Ammon's horn (tissue), 1 donor: ENCODE data around the gene TMA7B.

Source experiments
- DNase-seq: peaks from one replicate; pipeline ENCODE4 v3.0.0-alpha.2; 2016; ENCODE audit warnings: low spot score

Gene TMA7B

DNA sequence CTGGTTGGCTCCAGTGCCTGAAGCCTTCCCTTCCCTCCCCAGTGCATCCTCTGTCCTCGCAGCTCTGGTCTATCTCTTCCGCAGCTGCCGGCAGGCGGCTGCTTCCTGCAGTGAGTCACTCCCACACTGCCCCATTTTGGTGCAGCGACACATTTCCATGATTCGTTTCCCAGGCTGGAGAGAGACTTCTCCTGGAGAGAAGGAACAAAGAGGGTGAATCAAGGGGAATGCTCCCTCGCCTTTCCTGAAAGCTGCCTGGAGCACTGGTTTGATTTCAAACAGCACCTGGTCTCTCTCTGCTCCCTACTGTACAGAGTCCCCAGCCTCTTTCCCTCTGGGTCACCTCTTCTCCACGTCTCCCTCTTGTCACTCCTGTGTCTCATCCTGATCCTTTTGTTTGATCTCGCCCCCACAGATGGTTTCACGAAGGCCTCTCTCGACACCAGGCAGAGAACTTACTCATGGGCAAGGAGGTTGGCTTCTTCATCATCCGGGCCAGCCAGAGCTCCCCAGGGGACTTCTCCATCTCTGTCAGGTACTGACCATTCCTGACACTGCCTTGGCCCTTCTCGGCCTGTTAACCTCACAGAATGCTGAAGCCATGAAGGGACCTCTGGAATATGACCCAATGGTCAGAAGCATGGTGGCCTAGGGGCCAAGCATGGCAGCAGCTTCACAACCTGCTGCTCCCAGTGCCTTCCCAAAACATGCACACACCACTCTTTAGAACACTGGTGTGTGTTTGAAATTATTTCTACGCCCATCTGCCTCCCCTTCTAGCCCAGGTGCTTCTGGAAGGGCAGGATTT lies at the start of gene TMA7B:
TSS of gene TMA7B (plus strand) at position 758 of the 808 bp plus-strand sequence. CDS start 3,978 bp downstream, outside the sequence.
- peak; percentile 48 for DNase-seq

DNA sequence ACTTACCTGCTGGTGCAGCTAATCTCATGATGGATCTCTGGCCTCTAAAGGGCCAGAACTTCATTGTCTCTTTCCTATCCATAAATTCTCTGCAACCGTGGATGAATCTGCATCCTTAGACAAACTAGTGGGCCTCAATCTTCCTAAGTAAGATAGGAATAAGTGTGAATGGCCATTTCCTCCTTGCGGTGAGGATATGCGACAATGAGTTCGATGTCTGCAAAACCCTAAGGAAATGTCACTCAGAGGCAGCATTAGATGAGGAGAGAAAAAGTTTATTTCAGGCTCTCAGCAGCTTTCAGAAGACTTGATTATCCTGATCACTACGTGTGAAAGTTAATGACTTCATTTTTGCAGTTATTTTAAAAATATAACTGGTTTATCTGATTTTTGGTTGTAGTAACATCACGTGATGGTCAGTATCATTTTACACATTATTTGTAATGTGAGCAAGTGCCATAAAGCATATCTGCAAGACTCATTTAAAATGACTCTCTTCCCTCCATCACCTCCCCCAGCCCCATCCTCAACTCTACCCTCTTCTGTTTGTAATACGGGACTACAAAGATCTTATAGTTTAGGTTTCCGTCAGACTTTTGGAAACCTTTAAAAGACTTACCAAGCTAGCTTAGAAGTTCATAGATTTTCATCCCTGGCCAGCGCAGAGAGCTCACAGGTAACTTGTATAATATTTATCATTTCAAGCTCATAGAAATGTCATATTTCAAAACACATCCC lies 49.2 kb upstream of the TMA7B start:
- DNase-seq = no peak

DNA sequence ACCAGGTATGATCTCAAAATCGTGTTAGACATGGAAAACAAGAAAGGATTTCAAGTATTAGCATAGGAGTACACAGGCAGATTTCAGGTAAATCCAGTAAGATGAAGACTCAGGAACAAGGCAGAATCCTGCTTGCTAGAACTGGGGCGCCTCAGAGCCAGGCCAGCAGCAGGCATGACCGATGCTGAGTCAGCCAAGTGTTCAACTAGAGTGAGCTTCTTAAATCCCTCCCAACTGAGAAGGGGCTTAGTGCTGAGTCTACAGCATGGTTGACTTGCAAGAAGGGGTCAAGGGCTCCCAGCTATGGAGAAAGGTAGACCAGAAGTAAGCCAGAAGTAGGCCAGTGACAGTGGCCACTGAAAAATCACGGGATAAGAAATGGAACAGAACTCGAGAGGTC lies 46.9 kb upstream of the TMA7B start:
- DNase-seq = no peak

DNA sequence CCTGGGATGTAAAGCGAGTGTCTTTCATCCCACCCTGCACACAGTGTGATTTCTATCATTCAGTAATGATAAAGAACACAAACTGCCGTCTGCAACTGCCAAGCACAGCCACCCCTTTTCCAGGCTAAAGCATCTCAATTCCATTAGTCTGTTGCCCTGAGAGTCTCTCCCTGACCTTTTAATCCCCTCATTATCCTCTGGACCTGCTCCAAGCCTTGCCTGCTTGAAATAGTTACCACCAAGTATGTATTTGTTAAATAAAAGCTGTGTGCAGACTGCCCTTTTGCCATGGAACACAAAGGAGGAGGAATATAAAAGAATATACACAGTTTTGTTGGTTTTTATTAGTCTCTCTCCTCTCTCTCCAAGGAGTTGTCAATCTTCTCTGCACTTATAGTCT lies 46.3 kb upstream of the TMA7B start:
- no peak for DNase-seq

DNA sequence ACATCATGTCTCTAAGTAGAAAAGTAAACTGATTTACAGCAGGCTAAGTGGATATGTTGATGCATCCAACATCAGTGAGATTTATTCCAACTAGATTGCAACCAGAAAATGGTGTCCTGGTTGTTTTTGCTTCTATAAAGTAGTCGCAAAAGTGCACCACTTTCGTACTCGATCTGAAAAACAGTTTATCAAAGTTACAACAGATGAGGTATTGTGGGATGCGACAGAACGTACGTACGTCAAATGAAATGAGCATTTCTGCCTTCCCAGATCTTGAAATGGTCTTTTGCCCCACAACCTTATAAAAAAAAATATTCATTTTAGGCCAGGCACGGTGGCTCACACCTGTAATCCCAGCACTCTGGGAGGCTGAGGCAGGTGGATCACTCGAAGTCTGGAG lies 45.6 kb upstream of the TMA7B start:
- no peak for DNase-seq

DNA sequence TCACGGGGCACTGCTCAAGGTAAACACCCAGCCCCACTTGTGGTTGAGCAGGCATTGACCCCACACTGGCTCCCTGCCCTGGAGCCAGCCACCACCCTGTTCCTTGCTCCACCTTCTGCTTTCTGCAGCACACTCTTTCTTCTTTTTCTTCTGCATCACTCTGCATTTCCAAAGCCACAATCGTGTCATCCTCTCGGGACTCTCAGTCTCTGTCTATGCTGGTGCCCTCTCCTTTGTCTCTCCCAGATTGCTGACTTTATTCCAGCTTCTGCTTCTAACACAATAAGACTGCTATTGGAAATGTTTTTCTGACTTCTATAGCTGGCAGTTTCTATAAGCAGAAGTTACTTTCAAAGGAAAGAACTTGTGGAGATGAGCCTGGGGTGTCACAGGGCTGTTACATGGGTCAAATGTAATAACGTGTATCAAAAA lies 44.9 kb upstream of the TMA7B start:
- no peak for DNase-seq

DNA sequence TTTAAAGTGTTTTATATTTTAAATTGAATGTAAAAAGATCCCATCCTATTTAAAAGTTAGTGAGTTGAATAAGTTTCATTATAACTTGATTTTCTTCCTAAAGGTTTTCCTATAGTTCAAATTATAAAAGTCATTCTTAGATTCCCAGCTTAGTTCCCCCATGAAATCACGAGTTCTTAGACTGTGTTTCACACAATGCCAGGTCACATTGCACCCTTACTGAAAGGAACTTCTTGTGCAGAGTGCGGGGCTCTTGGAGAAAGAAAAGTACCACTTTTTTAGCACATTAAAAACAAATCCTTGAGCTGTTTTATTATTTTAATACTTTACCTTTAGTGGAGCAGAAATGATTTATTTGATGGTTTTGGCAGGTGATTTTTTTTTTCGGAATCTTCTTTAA lies 43.7 kb upstream of the TMA7B start:
- DNase-seq = no peak

DNA sequence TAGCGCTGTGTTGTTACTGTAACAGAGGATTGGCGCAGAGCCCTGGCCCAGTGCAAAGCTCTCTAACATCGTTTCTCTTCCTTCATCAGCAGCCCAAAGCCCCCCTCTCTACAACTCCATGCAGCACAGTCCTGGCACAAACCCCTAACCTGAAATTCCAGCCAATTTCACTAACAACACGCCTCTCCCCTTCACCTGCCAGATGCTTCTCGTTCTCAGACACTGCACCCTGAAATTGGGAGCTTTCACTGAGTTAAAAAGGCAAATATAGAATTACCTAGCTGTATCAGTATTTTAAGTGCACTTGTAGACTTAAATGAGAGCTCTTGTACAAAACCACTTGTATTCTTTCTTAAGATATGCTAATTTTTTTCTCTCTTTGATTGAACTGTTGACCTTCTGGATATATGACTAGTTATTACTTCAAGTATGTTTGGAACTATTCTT lies 43.0 kb upstream of the TMA7B start:
- no peak for DNase-seq

DNA sequence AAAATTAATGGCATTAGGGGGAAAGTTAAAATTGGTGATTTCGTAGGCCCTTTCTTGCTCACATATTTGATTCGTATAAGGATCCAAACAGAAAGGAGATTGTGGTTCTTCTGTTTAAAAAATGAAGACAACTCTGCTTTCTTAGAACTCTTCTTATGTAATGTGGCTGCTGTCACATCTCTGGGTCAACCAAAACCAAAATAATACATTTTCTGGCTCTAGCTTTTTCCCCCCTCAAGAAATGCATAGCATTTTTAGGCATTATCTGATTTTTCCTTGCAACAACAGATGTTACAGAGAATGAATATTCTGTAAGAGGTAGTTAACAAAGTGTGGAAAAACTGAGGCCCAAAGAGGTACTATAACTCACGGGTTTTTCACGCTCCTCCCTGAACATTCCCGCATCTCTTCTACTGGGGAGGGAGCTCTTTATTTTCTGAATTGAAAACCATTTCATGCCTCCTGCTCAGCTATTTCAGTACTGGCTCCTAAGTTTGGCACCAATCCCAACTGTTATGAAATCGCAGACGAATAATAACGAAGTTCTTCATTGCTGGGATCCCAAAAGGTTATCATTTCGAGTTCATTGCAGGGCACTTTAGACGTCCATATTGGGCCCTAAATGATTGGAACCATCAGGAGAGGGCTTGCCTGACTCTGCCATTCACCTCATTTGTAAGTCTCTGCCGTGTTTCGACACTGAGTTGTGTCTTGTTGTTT lies 42.3 kb upstream of the TMA7B start:
- no peak for DNase-seq

DNA sequence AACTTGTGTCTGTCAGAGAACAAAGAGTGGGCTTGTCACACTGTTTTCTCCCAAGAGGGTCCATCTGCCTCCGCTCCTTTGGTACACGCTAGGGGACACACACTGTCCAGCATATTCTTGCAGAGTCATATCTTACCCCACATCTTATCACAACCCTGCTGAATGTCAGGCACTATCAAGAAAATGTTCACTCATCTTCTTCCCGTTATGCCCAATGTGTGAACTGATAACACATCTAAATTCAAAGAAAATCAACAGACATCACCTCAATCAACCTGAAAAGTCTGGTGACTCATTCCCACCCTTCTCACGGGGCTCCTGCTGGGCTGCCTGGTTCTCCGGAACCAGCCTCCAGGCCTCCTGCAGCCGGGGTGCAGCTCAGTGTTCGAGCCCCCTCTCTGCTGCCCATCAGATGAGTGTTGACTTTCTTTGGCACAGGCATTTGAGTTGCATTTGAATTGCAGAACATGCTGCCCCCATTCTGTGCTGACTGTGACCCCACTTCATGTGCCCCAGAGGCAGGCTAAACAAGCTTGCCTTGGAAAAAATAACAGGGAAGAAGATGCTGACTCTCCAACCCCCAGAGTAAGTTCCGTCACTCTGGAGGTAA lies 40.0 kb upstream of the TMA7B start:
- DNase-seq = no peak

DNA sequence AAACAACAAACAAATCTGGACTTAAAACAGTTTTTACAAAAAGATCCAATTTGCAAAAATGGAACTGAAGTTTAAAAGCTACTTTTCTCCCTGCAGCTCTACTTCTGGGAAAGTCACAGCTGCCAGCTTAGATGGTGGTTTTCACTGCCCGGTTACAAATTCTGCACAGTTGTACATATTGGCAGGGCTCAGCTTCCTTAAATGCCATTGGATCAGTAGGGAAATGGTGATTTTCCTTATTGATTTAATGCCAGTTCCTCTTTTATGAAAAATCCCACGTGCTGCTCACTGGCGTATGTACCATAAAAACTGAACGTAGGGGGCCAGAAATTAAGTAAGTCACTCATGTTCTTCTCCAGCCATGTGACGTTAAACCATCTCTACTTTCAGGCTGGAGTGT lies 36.5 kb upstream of the TMA7B start:
- no peak for DNase-seq

DNA sequence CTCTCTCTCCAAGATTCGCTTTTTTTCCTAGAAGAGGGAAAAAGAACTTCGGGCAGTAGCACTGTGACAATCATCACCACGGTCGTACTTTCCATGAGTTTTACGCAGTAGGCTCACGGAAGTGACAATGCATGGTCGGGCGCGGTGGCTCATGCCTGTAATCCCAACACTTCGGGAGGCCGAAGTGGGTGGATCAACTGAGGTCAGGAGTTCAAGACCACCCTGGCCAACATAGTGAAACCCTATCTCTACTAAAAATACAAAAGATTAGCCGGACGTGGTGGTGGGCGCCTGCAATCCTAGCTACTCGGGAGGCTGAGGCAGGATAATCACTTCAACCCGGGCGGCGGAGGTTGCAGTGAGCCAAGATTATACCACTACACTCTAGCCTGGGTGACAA lies 35.9 kb upstream of the TMA7B start:
- no peak for DNase-seq

DNA sequence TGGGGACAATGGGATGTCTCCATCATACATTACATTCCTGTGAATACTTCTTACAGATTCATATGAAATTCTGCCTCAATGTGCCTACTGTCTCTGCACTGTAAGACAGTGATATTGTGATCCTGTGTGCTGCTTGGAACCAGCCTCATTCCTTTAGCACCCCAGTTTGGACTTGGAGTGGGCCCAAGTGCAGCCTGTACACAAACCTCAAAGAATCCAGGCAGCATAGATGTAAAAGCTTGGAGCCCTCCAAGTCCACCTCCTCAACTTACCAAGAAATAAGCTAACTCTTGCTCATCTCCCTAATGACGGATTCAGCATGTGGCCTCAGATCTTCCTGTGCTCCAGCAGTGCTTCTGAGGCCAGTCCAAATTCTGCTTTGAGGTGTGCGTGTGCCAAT lies 34.9 kb upstream of the TMA7B start:
- DNase-seq = no peak

DNA sequence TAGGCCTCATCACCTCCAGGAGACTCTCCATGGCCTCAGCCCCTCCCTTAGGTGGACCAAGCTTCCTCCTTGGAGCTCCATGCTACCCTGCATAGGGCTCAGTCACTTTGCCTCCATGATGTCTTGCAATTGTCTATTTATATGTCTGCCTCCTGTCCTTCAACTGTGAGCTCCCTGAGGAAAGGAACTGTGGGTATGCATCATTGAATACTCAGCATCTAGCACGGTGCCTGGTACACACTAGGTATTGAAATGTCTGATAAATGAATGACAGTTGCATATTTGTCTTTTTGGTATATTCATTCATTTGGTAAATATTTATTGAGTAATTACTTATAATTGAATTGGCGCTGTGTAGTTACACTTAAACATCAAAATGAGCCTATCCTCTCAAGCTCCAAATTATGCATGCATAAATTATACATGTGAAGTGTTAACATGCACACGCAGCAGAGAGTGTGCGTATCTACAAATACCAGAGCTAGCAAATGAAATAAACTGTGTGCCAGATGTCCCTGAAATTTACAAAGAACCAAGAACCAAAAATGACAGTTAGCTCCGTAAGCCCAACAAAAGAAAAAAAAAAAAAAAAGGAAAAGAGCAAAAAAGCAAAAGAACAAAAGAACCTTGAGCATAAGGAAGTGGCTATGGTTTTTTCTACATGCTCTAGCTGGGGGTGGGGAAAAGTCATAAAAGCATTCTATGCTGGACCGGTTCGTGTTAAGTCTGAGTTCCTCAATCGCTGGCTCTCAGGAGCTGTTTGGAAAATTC lies 34.1 kb upstream of the TMA7B start:
- no peak for DNase-seq

DNA sequence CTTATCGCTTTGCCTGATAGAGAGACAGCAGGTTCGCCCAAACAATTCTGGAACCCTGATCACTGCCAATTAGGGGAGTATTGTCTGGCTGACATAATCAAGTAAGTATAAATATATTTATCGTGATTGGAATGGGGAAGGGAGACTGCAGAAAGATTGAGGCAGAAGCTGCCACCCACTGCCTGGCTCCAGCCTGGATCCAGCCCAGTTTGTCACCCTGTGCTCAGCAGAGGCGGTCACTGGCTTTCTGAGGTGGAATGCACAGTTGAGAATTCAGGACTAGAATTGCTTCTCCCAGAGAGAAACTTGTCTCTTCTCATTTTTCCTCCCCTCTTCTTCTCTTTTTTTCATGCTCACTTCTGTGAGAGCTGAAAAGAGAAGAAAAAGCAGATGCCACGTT lies 33.4 kb upstream of the TMA7B start:
- peak; percentile 28 for DNase-seq

DNA sequence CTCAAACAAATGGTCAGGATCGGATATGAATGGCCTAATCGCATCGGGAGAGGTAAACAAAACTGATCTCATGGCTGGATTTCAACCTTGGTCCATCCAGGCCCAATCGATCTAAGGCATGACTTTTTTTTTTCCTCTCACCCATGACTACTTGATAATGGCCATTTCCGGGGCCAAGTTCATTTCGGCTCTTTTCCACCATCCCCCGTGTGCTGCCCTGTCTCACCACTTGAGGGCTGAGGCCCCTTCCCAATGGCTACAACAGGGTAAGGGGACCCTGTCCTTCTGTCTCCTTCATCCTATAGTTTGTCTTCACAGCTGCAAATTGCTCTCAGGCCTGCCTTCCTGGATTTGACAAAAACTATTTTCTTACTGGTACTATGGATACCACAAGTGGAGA lies 32.7 kb upstream of the TMA7B start:
- no peak for DNase-seq

DNA sequence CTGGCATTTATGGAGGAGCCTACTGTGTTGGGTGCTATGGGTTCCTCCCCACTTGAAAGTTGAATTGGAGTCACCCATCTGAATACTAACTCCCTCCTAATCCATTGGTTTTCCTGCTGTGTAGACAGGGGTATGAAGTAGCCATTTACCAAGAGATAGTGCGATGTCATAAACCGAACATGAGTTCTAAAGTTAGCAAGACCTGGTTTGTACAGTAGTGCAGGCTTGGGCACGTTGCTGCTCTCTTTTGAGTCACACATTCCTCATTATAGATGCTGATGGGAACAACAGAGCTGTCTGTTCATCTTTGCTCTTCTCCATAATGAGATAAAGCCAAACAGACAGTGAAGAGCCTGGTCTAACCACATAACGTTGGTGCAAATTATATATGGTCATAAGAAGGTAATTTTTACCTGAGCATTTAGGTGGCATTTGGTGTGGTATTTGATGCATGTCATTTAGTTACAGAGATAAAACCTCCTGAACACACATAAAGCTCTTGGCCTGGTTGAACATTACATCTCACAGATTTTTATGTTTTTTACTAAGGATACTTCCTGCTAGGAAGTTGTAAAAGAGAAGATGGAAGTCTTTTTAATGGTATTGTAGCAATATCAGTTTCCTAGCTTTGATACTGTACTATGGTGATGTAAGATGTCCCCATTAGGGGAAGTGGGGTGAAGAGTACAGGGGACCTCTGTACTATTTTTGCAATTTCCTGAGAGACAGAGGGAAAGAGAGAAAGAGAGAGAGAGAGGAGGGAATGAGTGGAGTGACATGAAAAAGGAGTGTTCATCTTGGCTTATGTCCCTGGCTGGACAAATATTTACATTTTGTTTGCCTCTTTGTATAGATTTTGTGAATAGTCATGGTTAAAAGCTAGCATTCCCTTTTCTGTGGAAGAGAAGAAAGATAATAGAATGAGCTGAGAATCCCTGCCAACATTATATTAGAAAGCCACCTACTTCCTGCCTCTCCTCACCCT lies 31.4 kb upstream of the TMA7B start:
- no peak for DNase-seq

DNA sequence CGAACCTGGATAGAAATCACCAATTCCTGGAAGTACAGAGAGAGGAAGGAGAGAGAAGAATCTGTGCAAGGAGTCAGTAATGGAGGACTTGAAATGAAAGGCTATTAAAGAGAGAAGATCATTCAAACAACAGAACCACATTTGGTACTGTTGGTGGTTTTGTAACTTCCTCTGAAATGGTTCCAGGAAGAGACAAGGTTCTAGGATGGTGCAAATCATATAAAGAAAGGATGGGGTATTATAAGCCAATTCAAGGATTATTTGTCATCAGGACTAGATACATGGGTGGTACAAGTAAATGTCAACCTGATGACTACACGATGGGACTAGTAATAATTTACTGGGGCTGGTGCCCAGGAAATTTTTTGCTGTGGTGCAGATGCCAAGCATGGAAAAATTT lies 28.9 kb upstream of the TMA7B start:
- no peak for DNase-seq

DNA sequence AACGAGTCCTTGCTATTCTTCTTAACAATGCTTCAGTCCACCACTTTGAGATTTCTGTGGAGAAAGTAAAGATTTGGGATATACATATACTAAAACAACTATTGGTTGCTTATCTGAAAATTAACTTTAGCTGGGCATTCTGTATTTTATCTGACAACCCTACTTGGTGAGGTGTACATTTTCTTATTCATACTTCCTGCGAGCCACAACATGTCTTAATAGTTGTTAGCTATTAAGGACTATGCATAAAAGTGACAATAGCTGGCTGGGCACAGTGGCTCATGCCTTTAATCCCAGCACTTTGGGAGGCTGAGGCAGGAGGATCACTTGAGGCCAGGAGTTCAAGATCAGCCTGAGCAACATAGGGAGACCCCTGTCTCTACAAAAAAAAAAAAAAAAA lies 28.0 kb upstream of the TMA7B start:
- DNase-seq = no peak

DNA sequence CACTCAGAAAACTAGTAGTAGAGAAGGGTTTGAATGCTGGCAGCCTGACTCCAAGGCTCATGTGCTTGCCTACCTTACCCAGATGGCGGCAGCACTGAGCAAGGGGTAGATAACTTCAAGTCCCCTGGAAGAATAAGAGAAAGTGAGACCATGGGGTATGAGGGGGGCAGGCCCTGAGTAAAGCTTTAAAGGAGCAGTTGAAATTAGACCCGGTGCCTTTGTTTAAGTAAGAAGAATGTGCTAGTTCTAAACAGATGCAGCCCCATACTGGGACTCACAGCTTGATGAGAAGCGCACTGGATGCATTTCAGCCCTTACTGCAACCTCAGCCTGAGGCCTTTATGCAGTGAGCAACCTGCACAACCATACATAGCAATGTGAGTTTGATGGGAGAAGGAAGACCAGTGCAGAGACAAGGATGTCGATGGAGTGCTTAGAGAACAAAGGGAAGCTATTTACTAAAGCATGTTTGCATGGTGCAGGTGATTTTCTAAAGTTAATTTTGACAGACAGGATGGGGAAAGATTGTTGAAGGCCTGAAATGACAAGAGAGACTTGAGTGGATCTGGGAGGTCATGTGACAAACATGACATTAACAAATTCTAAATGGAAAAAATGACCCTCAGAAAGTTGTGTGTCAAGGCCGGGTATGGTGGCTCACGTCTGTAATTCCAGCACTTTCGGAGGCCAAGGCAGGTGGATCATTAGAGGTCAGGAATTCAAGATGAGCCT lies 27.1 kb upstream of the TMA7B start:
- no peak for DNase-seq
